ENCODE results near the gene FFAR1. TPM values are rescaled to one million over a fixed set of nuclear protein-coding genes. Genes with fewer than 3 reads are reported as not detected.

FFAR1 gene
- total RNA-seq, 1 donor from 2014 or later = not detected

- TF ChIP-seq CTCF (IDR thresholded peaks at IDR 0.05) = no peak
- H3K27me3 ChIP-seq = no peaks in the 10 kb centered on the region
- no peak overlapping the region for H3K4me3 ChIP-seq
- no peak overlapping the region for H3K27ac ChIP-seq
- H3K4me1 ChIP-seq = no peaks in the 10 kb centered on the region
- intact Hi-C loops (cut with DNase I) = no loop called here
- no peaks in the 10 kb centered on the region for H3K9me3 ChIP-seq
- no peak for DNase-seq (ENCODE audit: low spot score in 2 of 2)
- no peaks in the 10 kb centered on the region for H3K36me3 ChIP-seq
Measured at GRCh38 chr19:35381926-35382325, 34.2 kb downstream of the FFAR1 start.

DNA sequence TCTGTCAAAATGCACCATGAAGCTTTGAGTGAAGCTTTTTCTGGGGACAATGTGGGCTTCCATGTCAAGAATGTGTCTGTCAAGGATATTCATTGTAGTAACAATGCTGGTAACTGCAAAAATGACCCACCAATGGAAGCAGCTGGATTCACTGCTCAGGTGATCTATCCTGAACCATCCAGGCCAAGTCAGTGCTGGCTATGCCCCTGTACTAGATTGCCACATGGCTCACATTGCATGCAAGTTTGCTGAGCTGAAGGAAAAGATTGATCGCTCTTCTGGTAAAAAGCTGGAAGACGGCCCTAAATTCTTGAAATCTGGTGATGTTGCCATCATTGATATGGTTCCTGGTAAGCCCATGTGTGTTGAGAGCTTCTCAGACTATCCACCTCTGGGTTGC lies 35.8 kb downstream of the FFAR1 start:
- no peak for DNase-seq (ENCODE audit: low spot score in 2 of 2)
- no peak for TF ChIP-seq CTCF (IDR thresholded peaks at IDR 0.05)
- no peaks in the 10 kb centered on the region for H3K27me3 ChIP-seq
- H3K4me1 ChIP-seq = no peaks in the 10 kb centered on the region
- intact Hi-C loops (cut with DNase I) = no loop called here
- no peak overlapping the region for H3K27ac ChIP-seq
- no peaks in the 10 kb centered on the region for H3K36me3 ChIP-seq
- no peak overlapping the region for H3K4me3 ChIP-seq
- H3K9me3 ChIP-seq = no peaks in the 10 kb centered on the region

- Histone ChIP-seq H3K9me3 (no peaks in the 10 kb centered on the region), H3K4me1 (no peaks in the 10 kb centered on the region), H3K36me3 (no peaks in the 10 kb centered on the region), H3K27ac (no peak overlapping the region), H3K27me3 (no peaks in the 10 kb centered on the region), H3K4me3 (no peak overlapping the region)
- intact Hi-C loops (cut with DNase I) = no loop called here
- no peak for DNase-seq (ENCODE audit: low spot score in 2 of 2)
- TF ChIP-seq CTCF (IDR thresholded peaks at IDR 0.05) = no peak
Measured at GRCh38 chr19:35388277-35389054, 40.8 kb downstream of the FFAR1 start.

DNA sequence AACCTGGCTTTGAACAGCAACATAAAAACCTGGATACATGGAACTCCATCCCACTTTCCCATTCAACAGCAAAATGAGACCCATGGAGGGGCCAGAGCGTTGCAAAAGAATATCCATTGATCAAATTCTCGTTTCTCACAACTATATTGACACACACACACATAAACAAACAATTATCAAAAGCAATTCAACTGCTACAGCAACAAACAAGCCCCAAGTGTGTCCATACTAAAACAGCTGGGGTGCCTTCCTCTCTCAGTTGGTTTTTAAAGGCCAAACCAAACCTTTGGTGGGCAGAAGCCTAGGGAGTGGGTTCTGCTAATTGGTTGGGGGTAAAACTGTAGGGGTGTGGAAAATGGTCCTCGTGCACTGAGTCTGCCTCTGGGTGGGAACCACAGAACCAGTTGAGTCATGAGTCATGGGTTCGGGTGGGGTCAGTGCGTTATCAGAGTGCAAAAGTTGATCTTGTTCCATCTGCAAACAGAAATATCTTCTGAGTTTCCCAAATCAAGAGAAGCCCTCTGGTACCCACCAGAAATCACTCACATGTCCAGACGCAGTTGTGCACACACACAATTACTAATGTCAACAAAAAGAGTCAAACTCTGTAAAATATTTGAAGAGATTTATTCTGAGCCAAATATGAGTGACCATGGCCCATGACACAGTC lies 41.6 kb downstream of the FFAR1 start:
- Histone ChIP-seq H3K36me3 (no peaks in the 10 kb centered on the region), H3K27ac (no peak overlapping the region), H3K4me3 (no peak overlapping the region), H3K27me3 (no peaks in the 10 kb centered on the region), H3K4me1 (no peaks in the 10 kb centered on the region), H3K9me3 (no peaks in the 10 kb centered on the region)
- TF ChIP-seq CTCF (IDR thresholded peaks at IDR 0.05) = no peak
- no peak for DNase-seq (ENCODE audit: low spot score in 2 of 2)
- intact Hi-C loops (cut with DNase I) = no loop called here

DNA sequence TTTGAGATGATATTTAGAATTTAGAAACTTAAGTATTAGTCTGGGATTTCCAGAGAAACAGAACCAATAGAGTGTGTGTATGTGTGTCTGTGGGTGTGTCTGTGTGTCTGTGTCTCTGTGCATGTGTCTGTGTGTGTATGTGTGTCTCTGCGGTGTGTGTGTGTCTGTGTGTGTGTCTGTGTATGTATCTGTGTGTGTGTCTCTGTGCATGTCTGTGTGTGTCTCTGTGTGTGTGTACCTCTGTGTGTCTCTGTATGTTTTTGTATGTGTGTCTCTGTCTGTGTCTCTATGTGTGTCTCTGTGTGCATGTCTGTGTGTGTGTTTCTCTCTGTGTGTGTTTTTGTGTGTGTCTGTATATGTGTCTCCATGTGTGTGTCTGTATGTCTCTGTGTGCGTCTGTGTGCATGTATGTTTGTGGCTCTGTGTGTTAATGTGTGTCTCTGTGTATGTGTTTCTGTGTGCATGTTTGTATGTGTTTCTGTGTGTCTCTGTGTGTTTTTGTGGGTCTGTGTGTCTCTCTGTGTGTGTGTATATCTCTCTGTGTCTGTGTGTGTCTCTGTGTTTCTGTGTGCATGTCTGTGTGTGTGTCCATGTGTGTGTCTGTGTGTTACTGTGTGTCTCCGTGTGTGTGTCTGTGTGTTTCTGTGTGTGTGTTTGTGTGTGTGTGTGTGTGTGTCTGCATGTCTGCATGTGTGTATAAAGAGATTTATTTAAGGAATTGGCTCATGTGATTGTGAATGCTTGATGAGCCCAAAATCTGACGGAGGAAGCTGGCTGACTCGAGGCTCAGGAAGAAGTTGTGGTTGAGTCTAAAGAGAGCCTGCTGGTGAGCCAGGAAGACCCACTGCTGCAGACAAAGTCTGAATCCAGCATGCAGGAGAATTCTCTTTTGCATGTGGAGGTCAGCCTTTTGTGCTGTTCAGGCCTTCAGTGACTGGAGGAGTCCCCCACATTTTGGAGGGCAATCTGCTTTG lies 45.3 kb downstream of the FFAR1 start:
- H3K9me3 ChIP-seq = no peaks in the 10 kb centered on the region
- no peak overlapping the region for H3K27ac ChIP-seq
- H3K27me3 ChIP-seq = no peaks in the 10 kb centered on the region
- intact Hi-C loops (cut with DNase I) = no loop called here
- no peaks in the 10 kb centered on the region for H3K4me1 ChIP-seq
- no peak overlapping the region for H3K4me3 ChIP-seq
- TF ChIP-seq CTCF (IDR thresholded peaks at IDR 0.05) = no peak
- H3K36me3 ChIP-seq = no peaks in the 10 kb centered on the region
- DNase-seq (ENCODE audit: low spot score in 2 of 2) = no peak

Measured in ascending aorta (tissue), 2 donors.